ENCODE measurements around the gene CD46. TPM values are rescaled to one million over a fixed set of nuclear protein-coding genes. Genes with fewer than 3 reads are reported as not detected.

Gene CD46
- total RNA-seq, 1 experiment from 2014 or later: 100 TPM

DNA sequence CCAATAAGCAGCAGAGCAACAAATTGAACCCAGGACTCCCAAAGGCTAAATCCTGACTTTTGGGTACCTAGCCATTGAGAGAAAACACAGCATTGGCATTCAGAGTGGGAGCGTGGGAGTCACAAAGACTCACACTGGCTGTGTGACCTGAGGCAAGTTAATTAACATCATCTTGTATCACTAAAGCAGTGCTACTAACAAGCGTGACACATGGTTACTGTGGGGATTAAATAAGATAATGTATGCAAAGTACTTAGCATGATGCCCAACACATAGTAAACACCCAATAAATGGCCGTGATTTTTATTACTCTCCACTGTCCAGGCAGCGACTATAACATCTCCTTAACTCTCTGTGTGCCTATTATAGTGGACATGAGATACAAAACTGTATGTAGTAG lies 85.8 kb downstream of the CD46 start:
- ChIA-PET CTCF (no interaction called here), POLR2A (no interaction called here), RAD21 (ENCODE audit: low non-redundant PET in 1 of 2, low total read pairs in 2 of 2, uncharacterized antibody in 2 of 2, unreplicated experiment in 2 of 2) (no interaction called here)
- Histone ChIP-seq H3K9me3 (ENCODE audit: control insufficient read depth in 1 of 2, insufficient read depth in 1 of 2, low read depth in 1 of 2, low read length in 2 of 2) (no peaks in the 10 kb centered on the region), H3K36me3 (ENCODE audit: control insufficient read depth in 1 of 2, insufficient read depth in 2 of 2, low read length in 2 of 2) (no peaks in the 10 kb centered on the region), H3K9me2 (ENCODE audit: insufficient read depth) (no peaks in the 10 kb centered on the region), H2AFZ (ENCODE audit: low read depth, low read length, poor library complexity, severe bottlenecking) (no peak overlapping the region), H3K9ac (ENCODE audit: low read length) (no peak overlapping the region), H3K4me3 (replicated peaks in 1 of 2; ENCODE audit: low read depth in 1 of 2, low read length in 2 of 2) (no peak overlapping the region), H3K4me1 (ENCODE audit: control insufficient read depth in 1 of 2, insufficient read depth in 2 of 2, low read length in 2 of 2) (no peaks in the 10 kb centered on the region), H3K79me2 (ENCODE audit: insufficient read depth, low read length) (peaks cover 19% of the 10 kb centered on the region; the same call in 1 of the 2 replicates), H3K27ac (ENCODE audit: low read depth, low read length) (no peak overlapping the region), H3K27me3 (ENCODE audit: insufficient read depth, low read length) (no peaks in the 10 kb centered on the region), H4K20me1 (ENCODE audit: insufficient read depth) (no peaks in the 10 kb centered on the region), H3K4me2 (ENCODE audit: low read length) (no peak overlapping the region)
- BruUV-seq (replicated peaks): no TSS peak
- intact Hi-C loops (cut with micrococcal nuclease): no loop called here
- no peak for ATAC-seq
- TF ChIP-seq POLR2AphosphoS5 (IDR thresholded peaks at IDR 0.05; ENCODE audit: low read depth, low read length): no peak
- DNase-seq (ENCODE audit: low read depth, low spot score): no peak

GRCh38 chr1:207838156-207839082 lies 86.6 kb downstream of the CD46 start:
- H3K4me2 ChIP-seq (ENCODE audit: low read length): no peak overlapping the region
- H3K9me2 ChIP-seq (ENCODE audit: insufficient read depth): no peaks in the 10 kb centered on the region
- BruUV-seq (replicated peaks): no TSS peak
- no peaks in the 10 kb centered on the region for H3K9me3 ChIP-seq (ENCODE audit: control insufficient read depth in 1 of 2, insufficient read depth in 1 of 2, low read depth in 1 of 2, low read length in 2 of 2)
- ChIA-PET RAD21 (ENCODE audit: low non-redundant PET in 1 of 2, low total read pairs in 2 of 2, uncharacterized antibody in 2 of 2, unreplicated experiment in 2 of 2) (no interaction called here), CTCF (no interaction called here), POLR2A (no interaction called here)
- no peak overlapping the region for H2AFZ ChIP-seq (ENCODE audit: low read depth, low read length, poor library complexity, severe bottlenecking)
- no peaks in the 10 kb centered on the region for H3K27me3 ChIP-seq (ENCODE audit: insufficient read depth, low read length)
- H3K9ac ChIP-seq (ENCODE audit: low read length): no peak overlapping the region
- TF ChIP-seq, protein P1, sequence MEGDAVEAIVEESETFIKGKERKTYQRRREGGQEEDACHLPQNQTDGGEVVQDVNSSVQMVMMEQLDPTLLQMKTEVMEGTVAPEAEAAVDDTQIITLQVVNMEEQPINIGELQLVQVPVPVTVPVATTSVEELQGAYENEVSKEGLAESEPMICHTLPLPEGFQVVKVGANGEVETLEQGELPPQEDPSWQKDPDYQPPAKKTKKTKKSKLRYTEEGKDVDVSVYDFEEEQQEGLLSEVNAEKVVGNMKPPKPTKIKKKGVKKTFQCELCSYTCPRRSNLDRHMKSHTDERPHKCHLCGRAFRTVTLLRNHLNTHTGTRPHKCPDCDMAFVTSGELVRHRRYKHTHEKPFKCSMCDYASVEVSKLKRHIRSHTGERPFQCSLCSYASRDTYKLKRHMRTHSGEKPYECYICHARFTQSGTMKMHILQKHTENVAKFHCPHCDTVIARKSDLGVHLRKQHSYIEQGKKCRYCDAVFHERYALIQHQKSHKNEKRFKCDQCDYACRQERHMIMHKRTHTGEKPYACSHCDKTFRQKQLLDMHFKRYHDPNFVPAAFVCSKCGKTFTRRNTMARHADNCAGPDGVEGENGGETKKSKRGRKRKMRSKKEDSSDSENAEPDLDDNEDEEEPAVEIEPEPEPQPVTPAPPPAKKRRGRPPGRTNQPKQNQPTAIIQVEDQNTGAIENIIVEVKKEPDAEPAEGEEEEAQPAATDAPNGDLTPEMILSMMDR (IDR thresholded peaks at IDR 0.05 in 2 of 3, conservative IDR thresholded peaks at IDR 0.05 in 1 of 3; ENCODE audit: borderline replicate concordance in 1 of 3, insufficient read depth in 1 of 3, low read depth in 2 of 3, low read length in 2 of 3): no peak
- TF ChIP-seq JUND (IDR thresholded peaks at IDR 0.05) (no peak), RAD21 (IDR thresholded peaks at IDR 0.05; ENCODE audit: low read depth) (no peak), TCF7L2 (IDR thresholded peaks at IDR 0.05; ENCODE audit: borderline replicate concordance, extremely low read depth, insufficient read depth, insufficient read length) (no peak), SRF (IDR thresholded peaks at IDR 0.05; ENCODE audit: low read depth) (no peak), POLR2AphosphoS5 (IDR thresholded peaks at IDR 0.05; ENCODE audit: low read depth, low read length) (no peak), EZH2 (IDR thresholded peaks at IDR 0.05) (no peak), FOSL1 (IDR thresholded peaks at IDR 0.05; ENCODE audit: low read depth) (no peak)
- TF ChIP-seq, protein P2, sequence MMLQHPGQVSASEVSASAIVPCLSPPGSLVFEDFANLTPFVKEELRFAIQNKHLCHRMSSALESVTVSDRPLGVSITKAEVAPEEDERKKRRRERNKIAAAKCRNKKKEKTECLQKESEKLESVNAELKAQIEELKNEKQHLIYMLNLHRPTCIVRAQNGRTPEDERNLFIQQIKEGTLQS (IDR thresholded peaks at IDR 0.05): no peak
- TF ChIP-seq, protein P3, sequence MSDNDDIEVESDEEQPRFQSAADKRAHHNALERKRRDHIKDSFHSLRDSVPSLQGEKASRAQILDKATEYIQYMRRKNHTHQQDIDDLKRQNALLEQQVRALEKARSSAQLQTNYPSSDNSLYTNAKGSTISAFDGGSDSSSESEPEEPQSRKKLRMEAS (IDR thresholded peaks at IDR 0.05): no peak
- no peaks in the 10 kb centered on the region for H4K20me1 ChIP-seq (ENCODE audit: insufficient read depth)
- no peaks in the 10 kb centered on the region for H3K4me1 ChIP-seq (ENCODE audit: control insufficient read depth in 1 of 2, insufficient read depth in 2 of 2, low read length in 2 of 2)
- no peak for DNase-seq (ENCODE audit: low read depth, low spot score)
- no peak for ATAC-seq
- H3K36me3 ChIP-seq (ENCODE audit: control insufficient read depth in 1 of 2, insufficient read depth in 2 of 2, low read length in 2 of 2): no peaks in the 10 kb centered on the region
- no peak overlapping the region for H3K4me3 ChIP-seq (replicated peaks in 1 of 2; ENCODE audit: low read depth in 1 of 2, low read length in 2 of 2)
- H3K27ac ChIP-seq (ENCODE audit: low read depth, low read length): no peak overlapping the region
- intact Hi-C loops (cut with micrococcal nuclease): no loop called here
- peaks cover 26% of the 10 kb centered on the region; the same call in 1 of the 2 replicates for H3K79me2 ChIP-seq (ENCODE audit: insufficient read depth, low read length)

Measured in HCT116 (cell line).